Left cardiac atrium (tissue), 4 donors: Measurements from ENCODE around the gene RNF220. TPM values are rescaled to one million over a fixed set of nuclear protein-coding genes. Genes with fewer than 3 reads are reported as not detected.

Experiments used
- ATAC-seq, 2 donors: fragments of 200-7000 bp; cut with Tn5 transposase; one replicate each; pipeline ENCODE4 v1.9.1; 2020; ENCODE audit warnings: mild to moderate bottlenecking in 2 of 2, moderate library complexity in 2 of 2
- DNase-seq: peaks from one replicate; pipeline ENCODE4 v3.0.0-alpha.2; 2020
- intact Hi-C, 2 donors: fragments of 100-400 bp; cut with DNase I; formaldehyde crosslinking; loops; one replicate each; pipeline versions ENCODE4 v1.14.1 to v1.15.1; 2022 to 2023
- long read RNA-seq: library from polyadenylated mRNA; unstranded; transcript quantifications from one replicate; pipeline ENCODE4 v2.0.0, GENCODE V29; 2021
- total RNA-seq, 2 donors: library from RNA; stranded (reverse); fragmentation: NEBNext Ultra II Directional; extraction: Animal tissue kit (Norgen Biotek cat#: 25700); gene quantifications; one replicate each; pipeline ENCODE4 v1.2.1, GENCODE V29; 2021
- donor health status: DM: no; HTN: yes; CAD: no.
- donor health status: DM: no; HTN: yes; CAD: no; lungs with severe emphysema.
- donor health status: DM: yes; HTN: yes; CAD: no.
- donor health status: Dilated cardiomyopathy.

RNF220 gene
- total RNA-seq: 10 to 100 TPM; 67.4 to 68.9 TPM
- long read RNA-seq, partial matches to known transcripts: 5 of 9 reads
- long read RNA-seq, other reads (novel, unspliced or antisense): 2 of 9 reads

DNA sequence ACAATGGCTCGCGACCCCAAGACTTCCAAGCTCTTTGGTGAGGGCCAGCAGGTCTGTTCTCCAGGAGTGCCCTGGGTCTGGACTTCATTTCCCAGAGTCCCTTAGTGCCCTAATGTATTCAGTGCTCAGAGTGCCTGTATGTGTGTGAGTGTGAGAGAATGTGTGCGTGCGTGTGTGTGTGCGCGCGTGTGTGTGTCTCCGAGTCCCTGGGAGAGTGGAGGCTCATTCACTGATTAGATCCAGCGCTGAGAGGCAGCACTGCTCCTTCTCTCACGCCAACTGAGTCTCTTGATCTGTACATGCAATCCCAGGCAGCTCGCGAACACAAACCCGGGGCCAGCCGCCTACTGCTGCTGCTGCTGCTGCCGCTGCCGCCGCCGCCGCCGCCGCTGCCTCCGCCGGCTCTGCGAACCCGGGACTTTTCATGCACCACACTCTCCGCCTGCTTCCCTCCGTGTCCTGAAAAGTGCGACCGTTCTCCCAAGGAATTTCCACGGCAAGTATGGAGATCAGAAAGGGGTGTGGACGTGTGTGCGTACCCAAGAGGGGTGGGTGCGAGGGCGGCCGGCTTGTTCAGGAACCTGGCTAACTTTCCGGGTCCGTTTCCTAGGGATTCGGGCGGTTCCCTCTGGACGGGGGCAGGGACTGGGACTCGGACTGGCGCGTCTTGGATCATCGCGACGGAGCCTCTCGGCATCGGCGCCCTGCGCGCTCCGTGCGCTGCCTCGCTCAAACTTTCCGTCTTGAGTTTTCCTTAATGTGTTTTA is at the start of gene RNF220:
Gene RNF220 (plus strand): TSS at position 225 of the 767 bp plus-strand sequence.
- intact Hi-C loops: loop anchor here in 1 of 2 donors (10.0 kb wide), 1 partner anchor 100 kb away; no protein-coding TSS in a partner anchor
- peak; percentile 42 to 80 for ATAC-seq
- peak; percentile 44 for DNase-seq

DNA sequence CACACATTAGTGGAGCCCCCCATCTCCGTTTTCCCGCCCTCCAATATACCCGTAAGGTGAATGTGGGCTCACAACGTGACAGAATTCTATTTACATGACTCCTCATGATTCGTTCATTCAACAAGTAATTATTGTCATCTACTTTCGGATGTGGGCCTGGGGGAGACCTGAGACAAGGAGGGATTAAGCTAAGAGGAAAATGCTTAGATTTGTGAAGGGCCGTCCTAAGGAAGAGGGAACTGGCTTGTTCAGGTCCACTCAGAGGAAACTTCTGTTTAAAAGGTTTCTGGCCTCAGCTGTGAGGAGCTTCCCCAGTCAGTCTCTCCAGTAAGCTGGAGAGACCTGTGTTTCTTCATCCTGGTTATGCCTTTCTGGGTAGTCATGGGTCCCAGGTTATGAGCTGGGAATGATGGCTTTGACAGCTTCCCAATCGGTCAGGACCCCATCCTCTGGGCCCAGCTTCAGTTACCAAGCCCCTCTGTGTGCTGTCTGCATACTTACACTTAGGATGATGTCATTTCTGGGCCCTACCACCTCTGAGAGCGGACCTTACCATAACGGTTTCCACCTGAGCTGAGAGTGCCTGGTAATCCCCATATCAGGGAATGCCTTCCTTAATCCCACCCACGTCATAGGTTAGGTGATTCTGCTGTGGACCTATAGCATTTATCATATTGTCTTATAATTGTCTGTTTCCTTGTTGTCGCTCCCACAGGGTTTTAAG is 49.3 kb upstream of the RNF220 start:
- no peak for ATAC-seq
- DNase-seq: no peak
- intact Hi-C loops: no loop called here

DNA sequence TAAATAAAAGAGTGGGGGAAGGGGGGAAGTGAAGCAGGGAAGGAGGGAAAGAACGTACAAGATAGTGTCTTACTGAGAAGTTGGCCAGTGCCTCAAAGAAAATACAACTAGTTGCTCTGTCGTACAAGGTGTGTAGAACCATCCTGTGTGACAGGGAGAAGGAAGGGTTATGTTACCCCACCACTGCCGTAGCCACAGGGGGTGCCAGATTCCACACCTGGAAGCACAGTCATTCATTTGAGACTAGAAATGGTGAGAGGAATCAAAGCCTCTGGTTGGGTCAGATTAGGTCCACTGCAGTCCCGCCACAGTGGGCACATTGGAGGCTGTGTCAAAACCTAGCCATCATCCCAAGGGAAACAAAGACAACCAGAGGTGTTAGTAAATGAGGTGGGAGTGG is 47.3 kb upstream of the RNF220 start:
- no peak for ATAC-seq
- intact Hi-C loops: no loop called here
- DNase-seq: no peak

DNA sequence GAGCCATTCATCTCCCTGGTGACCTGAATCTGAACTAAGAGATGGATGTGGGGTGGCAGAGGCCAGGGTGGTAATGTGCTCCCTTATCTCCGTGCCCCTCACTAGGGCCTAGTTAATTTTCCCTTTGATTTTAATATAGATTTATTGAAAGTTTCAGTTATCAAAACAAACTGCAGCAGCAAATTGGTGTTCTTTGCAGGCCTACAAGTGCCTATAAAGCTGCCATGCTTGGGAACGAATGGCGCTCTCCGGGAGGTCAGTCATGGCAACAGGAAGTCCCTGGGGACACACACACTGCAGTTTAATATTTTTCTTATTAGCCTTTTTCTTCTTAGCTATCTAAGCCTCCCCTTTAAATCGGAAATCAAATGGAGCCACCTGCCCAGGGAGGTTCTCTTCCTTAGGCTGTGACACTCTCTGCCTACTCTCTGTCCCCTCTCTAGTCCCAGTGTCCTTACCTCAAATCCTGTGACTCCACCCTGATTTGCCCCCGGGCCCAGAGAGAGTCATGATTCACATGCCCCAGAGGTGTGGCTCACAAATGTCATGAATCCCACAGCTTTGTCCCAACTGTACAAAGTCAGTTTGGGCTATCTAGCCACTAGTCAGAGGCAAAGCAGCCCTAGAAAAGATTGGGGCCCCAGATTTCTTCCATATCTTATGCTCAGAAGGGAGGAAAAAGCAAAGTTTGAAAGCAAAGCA is 45.7 kb upstream of the RNF220 start:
- ATAC-seq (no peak), DNase-seq (no peak)
- intact Hi-C loops: no loop called here

DNA sequence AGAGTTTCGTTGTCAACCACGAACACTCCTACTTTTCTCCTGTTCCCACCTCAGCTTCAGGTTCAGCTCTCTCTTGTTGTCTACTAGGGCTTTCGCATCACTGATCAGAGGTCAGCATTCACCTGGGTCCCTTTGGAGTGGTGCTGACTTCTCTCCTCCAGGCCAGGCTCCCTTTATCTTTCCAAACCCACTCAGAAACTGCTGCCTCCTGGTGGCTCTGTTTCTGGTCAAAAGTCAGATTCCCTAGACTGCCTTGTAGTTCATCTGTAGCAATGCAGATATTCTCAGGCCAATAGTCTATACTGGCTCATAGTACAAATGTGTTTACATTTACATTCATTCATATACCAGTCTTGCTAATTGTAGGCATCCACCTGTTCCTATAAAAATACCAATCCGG is 43.6 kb upstream of the RNF220 start:
- intact Hi-C loops: no loop called here
- ATAC-seq (no peak), DNase-seq (no peak)

DNA sequence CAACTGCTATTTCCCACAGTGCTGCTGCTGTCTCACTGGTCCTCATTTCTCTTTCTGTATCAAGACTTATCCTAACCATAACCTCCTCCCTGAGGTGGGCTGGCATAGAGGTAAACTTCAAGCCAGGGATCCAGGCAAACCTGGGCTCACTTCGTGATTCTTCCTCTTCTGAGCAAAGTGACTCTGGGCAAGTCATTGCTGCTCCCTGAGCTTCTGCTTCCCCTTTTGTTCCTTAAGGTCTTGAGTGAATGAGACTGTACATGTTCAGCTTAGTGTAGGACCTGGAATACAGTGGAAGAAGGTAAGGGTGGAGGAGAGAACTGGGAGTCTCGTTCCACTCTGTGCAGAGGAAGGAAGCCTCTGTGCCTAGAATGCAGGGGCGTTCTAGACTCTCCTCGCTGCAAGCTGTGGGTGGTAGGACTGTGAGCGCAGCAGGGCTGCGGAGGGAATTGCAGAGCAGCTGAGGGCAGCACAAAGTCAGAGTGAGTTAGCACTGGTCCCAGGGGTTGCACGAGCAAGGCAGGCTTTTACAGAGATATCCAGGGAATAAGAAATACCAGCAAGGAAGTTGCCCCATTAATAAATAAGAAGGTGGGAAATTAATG is 38.6 kb upstream of the RNF220 start:
- DNase-seq (no peak), ATAC-seq (no peak)

DNA sequence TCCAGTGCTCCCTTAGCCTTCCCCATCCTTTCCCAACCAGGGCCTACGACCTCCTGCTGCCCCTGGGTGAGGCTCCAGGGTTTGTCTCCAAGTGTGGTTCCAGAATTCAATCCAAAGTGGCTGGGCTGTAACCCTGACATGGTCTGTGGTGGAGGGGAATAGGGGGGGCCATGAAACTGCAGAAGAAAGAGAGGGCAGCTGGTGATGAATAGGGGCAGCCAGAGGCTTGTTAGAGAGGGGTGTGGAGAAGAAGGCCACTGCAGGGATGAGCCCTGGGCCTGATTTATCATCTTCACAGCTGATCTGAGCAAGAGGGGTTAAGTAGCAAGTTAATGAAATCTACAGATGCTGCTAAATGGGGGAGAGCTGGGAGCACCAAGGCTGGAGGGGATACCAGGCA is 37.1 kb upstream of the RNF220 start:
- no peak for ATAC-seq
- DNase-seq: no peak
- intact Hi-C loops: no loop called here

More for the DNA sequence above, 38.6 kb upstream of the RNF220 start:
- intact Hi-C loops: no loop called here

DNA sequence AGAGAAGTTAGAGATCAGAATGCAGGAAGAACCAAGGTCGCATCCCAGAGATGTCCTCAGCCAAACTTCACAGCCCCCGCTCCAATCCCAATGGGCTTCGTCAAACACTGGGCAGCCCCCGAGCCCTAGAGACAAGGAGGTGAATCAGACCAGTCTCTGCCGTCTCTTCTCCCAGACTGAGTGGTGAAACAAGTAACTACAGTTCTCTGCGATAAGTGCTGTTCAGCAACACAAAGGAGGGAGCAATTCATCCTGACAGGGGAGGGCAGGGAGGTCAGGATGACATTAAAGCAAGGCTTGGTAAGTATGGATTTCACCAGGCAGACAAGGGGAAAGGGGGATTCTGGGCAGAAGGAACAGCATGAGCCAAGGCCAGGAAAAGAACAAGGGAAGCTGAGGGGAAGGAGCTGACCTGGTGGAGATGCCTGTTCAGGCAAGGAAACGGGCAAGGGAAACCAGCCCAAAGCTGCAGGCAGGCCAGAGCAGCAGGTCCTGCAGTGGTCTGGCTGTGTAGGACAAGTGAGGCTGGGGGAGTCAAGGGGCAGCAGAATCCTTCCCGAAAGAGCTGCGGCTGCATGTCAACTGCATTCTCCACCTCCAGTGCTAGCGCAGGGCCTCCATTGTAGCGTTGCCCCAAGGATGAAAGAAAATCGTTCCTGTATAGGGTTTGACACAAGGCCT is 36.4 kb upstream of the RNF220 start:
- intact Hi-C loops: no loop called here
- no peak for DNase-seq
- no peak for ATAC-seq

DNA sequence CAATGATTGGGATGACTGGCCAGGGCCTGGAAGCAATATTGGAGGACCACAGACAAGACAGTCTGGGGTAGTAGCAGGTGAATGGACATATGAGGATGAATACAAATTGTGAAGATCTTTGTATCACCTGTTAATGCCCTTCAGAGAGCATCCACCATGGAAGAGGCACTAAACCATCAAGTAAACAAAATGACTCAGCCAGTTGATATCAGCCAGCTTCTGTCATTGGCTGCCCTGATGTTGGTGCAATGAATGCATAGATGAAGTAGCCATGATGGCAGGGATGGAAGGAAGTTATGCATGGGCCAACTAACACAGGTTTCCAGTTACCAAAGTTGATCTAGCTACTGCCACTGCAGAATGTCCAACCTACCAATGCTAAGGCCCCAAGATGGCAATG is 33.8 kb upstream of the RNF220 start:
- ATAC-seq: no peak
- DNase-seq: no peak
- intact Hi-C loops: loop anchor here in 1 of 2 donors (10.0 kb wide), 1 partner anchor 134 kb away; no protein-coding TSS in a partner anchor

DNA sequence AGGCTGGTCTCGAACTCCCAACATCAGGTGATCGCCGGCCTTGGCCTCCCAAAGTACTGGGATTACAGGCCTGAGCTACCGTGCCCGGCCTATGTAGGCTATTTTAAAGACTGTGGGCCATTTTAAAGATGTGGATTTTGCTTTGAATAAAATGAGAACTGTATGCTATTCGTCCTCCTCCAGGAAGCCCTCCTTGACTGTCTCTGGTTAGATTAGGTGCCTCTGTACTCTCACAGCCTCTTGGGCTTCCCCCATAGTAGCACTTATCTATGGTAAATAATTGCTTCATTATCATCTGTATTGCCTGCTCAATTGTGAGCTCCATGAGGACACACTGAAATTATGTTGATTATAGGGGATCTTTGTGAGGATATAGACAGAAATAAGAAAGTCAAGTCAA is 29.5 kb upstream of the RNF220 start:
- DNase-seq (no peak), ATAC-seq (no peak)
- intact Hi-C loops: loop anchor here (5.0 to 10.0 kb wide), 3 partner anchors 127 to 222 kb away; no protein-coding TSS in a partner anchor

DNA sequence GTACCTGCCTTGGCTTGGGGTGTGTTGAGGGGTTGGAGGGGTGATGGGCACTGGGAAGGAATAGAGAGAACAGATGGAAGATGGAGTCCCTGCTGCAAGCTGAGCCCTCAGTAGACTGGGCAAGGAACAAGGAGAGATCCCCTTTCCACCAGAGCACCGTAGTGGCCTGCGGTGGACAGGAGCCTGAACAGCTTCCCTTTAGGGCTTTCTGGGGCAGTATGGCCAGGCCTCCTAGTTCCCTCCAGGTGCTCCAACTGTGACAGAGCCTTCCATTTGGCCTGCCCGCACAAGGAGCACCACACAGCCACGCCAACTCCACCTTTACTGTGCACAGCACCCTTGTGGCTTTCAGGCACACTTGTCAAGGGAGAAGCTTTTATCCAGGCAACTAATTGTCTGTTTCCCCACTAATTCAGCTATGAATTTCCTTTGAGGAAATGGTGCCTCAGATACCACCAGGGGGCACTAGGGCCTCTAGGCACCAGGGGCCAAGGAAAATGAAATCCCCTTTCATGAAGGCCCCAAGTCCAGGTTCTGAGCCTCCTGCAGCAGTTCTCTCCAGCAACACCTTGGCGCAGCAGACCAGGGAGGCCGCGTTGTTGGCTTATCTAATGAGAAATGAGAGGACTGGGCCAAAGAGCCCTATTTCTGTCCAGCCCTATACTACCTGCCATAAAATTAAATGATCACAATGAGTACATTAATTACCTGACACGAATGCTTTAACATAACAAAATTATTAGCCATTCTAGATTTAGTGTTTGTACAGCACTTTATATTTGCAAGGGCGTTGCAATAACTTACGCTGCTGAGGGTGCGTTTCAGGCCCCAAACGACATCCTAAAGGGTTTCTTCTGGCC is 26.9 kb upstream of the RNF220 start:
- intact Hi-C loops: loop anchor here (2.0 to 10.0 kb wide), 4 partner anchors 124 to 219 kb away; no protein-coding TSS in a partner anchor
- peak; percentile 41 for DNase-seq
- ATAC-seq: peak; percentile 29 to 55

DNA sequence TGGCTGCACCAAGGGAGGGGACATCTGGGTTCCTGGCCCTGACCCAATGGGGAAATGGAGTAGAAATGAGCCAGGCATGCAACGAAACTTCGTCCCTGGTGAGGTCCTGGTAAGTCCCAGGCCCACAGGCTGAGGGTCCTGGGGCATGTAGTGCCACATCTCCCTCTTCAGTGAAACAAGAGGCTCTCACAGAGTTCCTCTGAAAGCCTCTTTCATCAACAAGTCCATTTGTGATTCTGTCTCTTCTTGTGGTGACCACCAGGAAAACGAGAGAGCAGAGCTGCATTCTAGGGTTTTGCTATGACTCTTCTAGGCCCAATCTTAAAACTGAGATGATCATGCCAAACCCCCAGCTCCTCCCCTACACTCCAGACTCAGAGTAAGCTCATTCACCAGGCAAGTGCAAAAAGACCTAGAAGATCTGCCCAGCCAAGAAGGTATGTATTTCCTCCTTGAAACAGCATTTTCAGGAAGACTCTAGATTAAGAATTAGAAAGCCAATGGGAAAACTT is 24.3 kb upstream of the RNF220 start:
- intact Hi-C loops: no loop called here
- DNase-seq (no peak), ATAC-seq (no peak)

DNA sequence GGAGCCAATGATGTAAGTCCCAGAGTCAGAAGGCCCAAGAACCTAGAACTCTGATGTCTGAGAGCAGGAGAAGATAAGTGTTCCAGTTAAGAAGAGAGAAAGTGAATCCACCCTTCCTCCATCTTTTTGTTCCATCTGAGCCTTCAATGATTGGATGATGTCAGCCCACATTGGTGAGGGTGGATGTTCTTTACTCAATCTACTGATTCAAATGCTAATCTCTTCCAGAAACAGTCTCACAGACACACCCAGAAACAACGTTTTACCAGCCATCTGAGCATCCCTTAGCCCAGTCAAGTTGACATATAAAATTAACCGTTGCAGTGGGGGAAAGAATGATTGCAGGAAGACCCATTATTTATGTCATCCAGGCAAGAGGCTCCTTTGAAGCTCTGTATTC is 16.5 kb upstream of the RNF220 start:
- DNase-seq: no peak
- ATAC-seq: no peak
- intact Hi-C loops: no loop called here

DNA sequence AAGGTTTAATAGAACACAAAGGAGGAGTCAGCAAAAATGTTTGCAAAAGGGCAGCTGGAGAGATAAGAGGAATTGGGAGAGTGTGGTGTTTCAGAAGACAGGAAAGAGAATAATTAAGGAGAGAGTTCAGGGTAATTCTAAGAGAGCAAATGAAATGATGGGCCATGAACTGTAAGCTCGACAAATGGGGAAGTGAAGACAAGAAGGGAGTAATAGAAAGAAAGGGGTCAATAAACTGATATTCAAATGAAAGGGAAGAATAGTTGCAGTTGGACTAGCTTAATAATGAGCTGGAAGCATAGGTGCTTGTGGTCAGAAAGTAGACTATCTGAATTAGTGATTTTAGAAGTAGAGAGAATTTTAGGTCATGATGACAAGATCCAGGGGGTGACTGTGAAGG is 15.6 kb upstream of the RNF220 start:
- ATAC-seq (no peak), DNase-seq (no peak)
- intact Hi-C loops: no loop called here

DNA sequence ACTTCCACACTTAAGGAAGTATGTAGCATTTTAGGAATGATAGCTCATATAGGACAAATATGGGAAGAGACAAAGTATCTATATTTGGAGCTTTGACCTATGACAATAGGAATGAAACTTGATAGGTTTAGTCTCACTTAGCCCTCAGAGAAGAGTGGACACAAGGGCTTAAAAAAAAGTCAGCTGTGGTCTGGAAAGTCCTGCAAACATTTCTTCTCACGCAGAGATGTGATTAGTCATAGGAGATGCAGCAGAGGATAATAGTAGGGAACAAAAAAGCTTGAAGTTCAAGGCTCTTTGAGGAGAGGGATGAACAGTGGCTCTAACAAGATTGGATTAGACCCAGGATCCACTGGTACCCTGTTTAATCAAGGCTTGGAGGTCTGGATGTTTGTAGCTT is 14.8 kb upstream of the RNF220 start:
- no peak for ATAC-seq
- intact Hi-C loops: no loop called here
- no peak for DNase-seq

DNA sequence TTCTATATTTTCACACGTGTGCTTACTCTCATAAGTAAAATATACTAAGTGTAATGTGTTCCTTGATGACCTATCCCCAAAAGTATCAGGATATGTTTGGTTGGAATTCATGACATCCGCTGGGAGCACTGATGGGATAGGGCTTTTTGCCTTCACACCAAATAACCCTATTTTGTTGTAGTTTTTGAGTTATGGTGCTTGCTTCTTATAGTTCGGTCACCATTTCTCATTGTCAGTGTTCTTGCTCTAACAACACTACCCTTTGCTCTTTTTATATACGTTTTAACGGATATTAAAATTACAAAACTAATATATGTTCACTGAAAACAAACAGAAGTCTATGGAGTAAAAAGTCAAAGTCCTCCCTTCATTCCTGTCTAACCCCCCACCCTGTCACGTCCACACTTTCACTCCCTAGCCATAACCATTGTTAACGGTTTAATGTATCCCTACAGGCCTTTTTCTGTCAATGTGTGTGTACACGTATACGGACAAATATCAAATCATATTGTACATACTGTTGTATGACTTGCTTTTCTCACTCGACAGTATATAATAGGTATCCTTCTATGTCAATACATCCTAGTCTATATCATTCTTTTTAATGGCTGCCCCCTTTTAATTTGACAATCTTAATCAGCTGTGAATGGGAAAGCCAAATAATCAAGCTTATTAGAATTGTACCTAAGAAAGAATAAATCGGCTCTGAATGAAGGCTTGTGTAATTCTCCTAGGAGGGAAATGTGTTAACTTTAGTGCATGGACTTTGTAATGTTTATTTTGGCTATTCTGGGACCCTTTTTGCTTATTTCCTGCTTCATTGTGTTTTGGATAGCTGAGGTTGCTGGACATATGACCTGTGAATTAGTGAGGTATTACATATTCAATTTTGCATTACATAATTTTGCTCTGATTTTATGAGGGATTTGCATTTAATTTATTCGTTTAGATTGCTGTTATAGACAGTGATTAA is 3.5 kb upstream of the RNF220 start:
- intact Hi-C loops: loop anchor here in 1 of 2 donors (10.0 kb wide), 1 partner anchor 103 kb away; no protein-coding TSS in a partner anchor

More for the DNA sequence above, 3.5 kb upstream of the RNF220 start:
- no peak for ATAC-seq
- no peak for DNase-seq
